ENCODE results near the gene SGCA. TPM values are rescaled to one million over a fixed set of nuclear protein-coding genes. Genes with fewer than 3 reads are reported as not detected.

Gene SGCA
- total RNA-seq, 1 experiment from 2014 or later: not detected

DNA sequence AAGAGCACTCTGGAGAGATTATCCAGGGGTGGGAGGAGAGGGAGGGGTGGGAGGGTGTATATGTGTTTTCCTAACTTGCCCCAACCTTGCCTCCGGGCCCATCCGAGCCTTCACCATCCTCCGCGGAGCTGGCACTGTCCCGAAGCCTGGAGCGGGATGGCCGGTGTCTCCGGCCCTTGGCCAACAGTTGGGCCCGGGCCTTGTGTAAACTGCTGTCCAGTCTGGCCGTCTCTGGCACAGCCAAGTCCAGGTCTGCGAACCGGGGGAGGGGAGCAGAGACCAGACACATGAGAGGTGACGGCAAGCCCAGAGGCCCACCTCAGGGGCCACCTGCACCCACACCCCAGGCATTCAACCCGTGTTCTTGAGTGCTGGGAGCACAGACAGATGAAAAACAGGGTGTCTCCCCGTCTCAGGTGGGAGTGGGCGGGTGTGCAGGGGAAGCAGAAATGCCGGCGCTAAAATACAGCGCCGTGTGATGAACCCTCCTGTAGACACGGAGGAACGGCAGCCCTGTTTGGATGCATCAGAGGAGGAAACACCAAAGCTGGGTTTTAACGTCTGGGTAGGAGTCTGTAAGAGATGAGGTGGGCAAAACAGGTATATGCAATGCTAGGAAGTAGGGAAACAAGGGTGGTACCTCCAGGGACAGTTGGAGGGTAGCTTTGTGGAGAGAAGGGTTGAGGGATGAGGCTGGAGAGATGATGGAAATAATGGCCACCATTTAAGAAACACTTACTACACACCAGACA is 47.6 kb upstream of the SGCA start:
- ChIA-PET POLR2A (ENCODE audit: unreplicated experiment) (interaction anchor here (0.9 kb wide), 1 partner anchor 15 kb away, joined by 3 read pairs; no protein-coding TSS in a partner anchor), CTCF (interaction anchor here (2.0 kb wide), 1 partner anchor 32 kb away, joined by 5 read pairs; no protein-coding TSS in a partner anchor)
- ATAC-seq (no peak), DNase-seq (no peak)
- Histone ChIP-seq H3F3A (ENCODE audit: low read length, unreplicated experiment) (no peaks in the 10 kb centered on the region), H3K4me3 (ENCODE audit: low read length) (no peak overlapping the region), H2AFZ (ENCODE audit: low read length) (no peak overlapping the region), H3K9ac (ENCODE audit: low read length) (no peak overlapping the region), H3K4me1 (ENCODE audit: insufficient read depth, low read length) (peaks cover 5% of the 10 kb centered on the region; the same call in 1 of the 2 replicates), H3K9me2 (replicated peaks; ENCODE audit: low read length) (no peaks in the 10 kb centered on the region), H3K36me3 (ENCODE audit: low read depth, low read length) (no peaks in the 10 kb centered on the region), H4K20me1 (ENCODE audit: low read length) (no peaks in the 10 kb centered on the region), H3K79me2 (ENCODE audit: low read length) (no peaks in the 10 kb centered on the region), H3K27ac (ENCODE audit: low read length) (no peak overlapping the region), H3K9me3 (ENCODE audit: low read length) (no peaks in the 10 kb centered on the region), H3K4me2 (ENCODE audit: low read length) (no peak overlapping the region), H3K27me3 (ENCODE audit: low read length) (peaks cover 5% of the 10 kb centered on the region; the same call in 1 of the 2 replicates)
- no TSS peak for BruUV-seq (replicated peaks)
- intact Hi-C loops (cut with micrococcal nuclease): no loop called here
- TF ChIP-seq EZH2 (IDR thresholded peaks at IDR 0.05; ENCODE audit: low read length, unreplicated experiment) (no peak), EZH2phosphoT487 (IDR thresholded peaks at IDR 0.05; ENCODE audit: borderline replicate concordance, low read length) (no peak)
- TF ChIP-seq, protein P1, sequence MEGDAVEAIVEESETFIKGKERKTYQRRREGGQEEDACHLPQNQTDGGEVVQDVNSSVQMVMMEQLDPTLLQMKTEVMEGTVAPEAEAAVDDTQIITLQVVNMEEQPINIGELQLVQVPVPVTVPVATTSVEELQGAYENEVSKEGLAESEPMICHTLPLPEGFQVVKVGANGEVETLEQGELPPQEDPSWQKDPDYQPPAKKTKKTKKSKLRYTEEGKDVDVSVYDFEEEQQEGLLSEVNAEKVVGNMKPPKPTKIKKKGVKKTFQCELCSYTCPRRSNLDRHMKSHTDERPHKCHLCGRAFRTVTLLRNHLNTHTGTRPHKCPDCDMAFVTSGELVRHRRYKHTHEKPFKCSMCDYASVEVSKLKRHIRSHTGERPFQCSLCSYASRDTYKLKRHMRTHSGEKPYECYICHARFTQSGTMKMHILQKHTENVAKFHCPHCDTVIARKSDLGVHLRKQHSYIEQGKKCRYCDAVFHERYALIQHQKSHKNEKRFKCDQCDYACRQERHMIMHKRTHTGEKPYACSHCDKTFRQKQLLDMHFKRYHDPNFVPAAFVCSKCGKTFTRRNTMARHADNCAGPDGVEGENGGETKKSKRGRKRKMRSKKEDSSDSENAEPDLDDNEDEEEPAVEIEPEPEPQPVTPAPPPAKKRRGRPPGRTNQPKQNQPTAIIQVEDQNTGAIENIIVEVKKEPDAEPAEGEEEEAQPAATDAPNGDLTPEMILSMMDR (conservative IDR thresholded peaks at IDR 0.05; ENCODE audit: low read depth, low read length): no peak

DNA sequence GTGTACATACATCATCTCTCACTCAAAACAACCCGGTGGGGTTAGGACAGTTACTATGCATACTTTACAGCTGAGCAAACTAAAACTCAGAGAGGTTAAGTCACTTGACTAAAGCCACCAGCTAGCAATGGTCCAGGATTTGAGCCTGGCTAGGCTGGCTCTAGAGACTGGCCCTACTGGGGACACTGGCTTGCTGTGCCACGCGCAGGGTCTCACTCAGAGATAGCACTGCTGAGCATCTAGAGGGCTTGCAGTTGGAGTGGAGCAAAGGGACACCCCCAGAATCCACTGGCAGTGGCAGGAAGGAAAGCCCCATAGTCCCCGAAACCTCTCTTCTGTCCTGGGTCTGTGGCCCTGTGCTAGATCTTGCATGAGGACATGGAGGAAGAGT is 47.0 kb upstream of the SGCA start:
- Histone ChIP-seq H3K9me2 (replicated peaks; ENCODE audit: low read length) (no peaks in the 10 kb centered on the region), H3K4me3 (ENCODE audit: low read length) (no peak overlapping the region), H3K4me1 (ENCODE audit: insufficient read depth, low read length) (peaks cover 5% of the 10 kb centered on the region; the same call in 1 of the 2 replicates), H3K9ac (ENCODE audit: low read length) (no peak overlapping the region), H3K27me3 (ENCODE audit: low read length) (peaks cover 5% of the 10 kb centered on the region; the same call in 1 of the 2 replicates), H2AFZ (ENCODE audit: low read length) (no peak overlapping the region), H3K79me2 (ENCODE audit: low read length) (no peaks in the 10 kb centered on the region), H3K36me3 (ENCODE audit: low read depth, low read length) (no peaks in the 10 kb centered on the region), H3K4me2 (ENCODE audit: low read length) (no peak overlapping the region), H3K27ac (ENCODE audit: low read length) (no peak overlapping the region), H3K9me3 (ENCODE audit: low read length) (no peaks in the 10 kb centered on the region), H4K20me1 (ENCODE audit: low read length) (no peaks in the 10 kb centered on the region), H3F3A (ENCODE audit: low read length, unreplicated experiment) (no peaks in the 10 kb centered on the region)
- ChIA-PET POLR2A (ENCODE audit: unreplicated experiment) (interaction anchor here (0.9 kb wide), 1 partner anchor 14 kb away, joined by 3 read pairs; no protein-coding TSS in a partner anchor), CTCF (no interaction called here)
- no TSS peak for BruUV-seq (replicated peaks)
- DNase-seq: no peak
- intact Hi-C loops (cut with micrococcal nuclease): no loop called here
- TF ChIP-seq EZH2phosphoT487 (IDR thresholded peaks at IDR 0.05; ENCODE audit: borderline replicate concordance, low read length) (no peak), EZH2 (IDR thresholded peaks at IDR 0.05; ENCODE audit: low read length, unreplicated experiment) (no peak)
- TF ChIP-seq, protein P1 (conservative IDR thresholded peaks at IDR 0.05; ENCODE audit: low read depth, low read length): no peak
- ATAC-seq: no peak
